ENCODE measurements around the gene TTI1. TPM values are rescaled to one million over a fixed set of nuclear protein-coding genes. Genes with fewer than 3 reads are reported as not detected.

Gene TTI1
- total and polyA plus RNA-seq, 9 of the 15 experiments (the other 6 are each of a cell fraction or from before 2014, with no cell fraction given), result 9.8 to 55.1 (median 39.4) TPM

- TF ChIP-seq ETV6 (IDR thresholded peaks at IDR 0.05; ENCODE audit: borderline replicate concordance in 1 of 2, low read depth in 2 of 2, low read length in 1 of 2) (no peak), ETV6 (CRISPR knock-in tag; IDR thresholded peaks at IDR 0.05; ENCODE audit: borderline replicate concordance) (no peak), THRAP3 (IDR thresholded peaks at IDR 0.05; ENCODE audit: borderline replicate concordance) (no peak), BRD9 (IDR thresholded peaks at IDR 0.05; ENCODE audit: low read depth, partially characterized antibody) (no peak), DMBX1 (CRISPR knock-in tag; IDR thresholded peaks at IDR 0.05; ENCODE audit: borderline replicate concordance) (no peak), SIRT6 (IDR thresholded peaks at IDR 0.05; ENCODE audit: low read depth, low read length) (no peak), ZNF431 (CRISPR knock-in tag; IDR thresholded peaks at IDR 0.05) (no peak), BCOR (IDR thresholded peaks at IDR 0.05) (no peak), MNT (conservative IDR thresholded peaks at IDR 0.05) (no peak)
These were observed 38.7 kb downstream of the TTI1 start (continued) for GRCh38 chr20:37994512-37994911.

GRCh38 chr20:37992802-37993409 is 40.4 kb downstream of the TTI1 start:
- in situ Hi-C loops (cut with MboI) (no loop called here), intact Hi-C loops (cut with micrococcal nuclease) (loop anchor here (1.0 to 10.0 kb wide), 3 partner anchors 91 to 428 kb away; no protein-coding TSS in a partner anchor)
- no peaks in the 10 kb centered on the region for H3K27me3 ChIP-seq (ENCODE audit: control insufficient read depth in 2 of 2, insufficient read depth in 2 of 2, low read length in 2 of 2)
- H2AFZ ChIP-seq (ENCODE audit: low read depth, low read length), result no peak overlapping the region
- BruUV-seq (replicated peaks), result no TSS peak
- H3K36me3 ChIP-seq (ENCODE audit: control insufficient read depth, insufficient read depth, low read length), result peaks cover 94% of the 10 kb centered on the region
- POLR2A ChIA-PET, result interaction anchor here (0.6 to 1.0 kb wide), 2 partner anchors 8 to 412 kb away, joined by 3 to 4 read pairs; no protein-coding TSS in a partner anchor
- peak overlapping the region; percentile 20; the same call in 1 of the 3 replicates for H3K27ac ChIP-seq (ENCODE audit: extremely low read depth, low read depth, low read length)
- CTCF ChIA-PET (ENCODE audit: low intra/inter-chr PET ratio), result interaction anchor here (0.6 to 1.2 kb wide), 5 partner anchors 52 to 790 kb away, joined by 3 to 9 read pairs (median 3); no protein-coding TSS in a partner anchor
- WGBS (ENCODE audit: insufficient coverage, low coverage, missing lambda C conversion rate), result 21% methylated on average over 5 of the region's 5 CpGs
- ATAC-seq, result peak; percentile 85
- H3K9me1 ChIP-seq (ENCODE audit: control insufficient read depth, insufficient read depth, low read length), result peaks cover 9% of the 10 kb centered on the region
- H3K4me2 ChIP-seq (ENCODE audit: insufficient read depth, low read length), result no peak overlapping the region
- DNase-seq (ENCODE audit: extremely low read depth in 1 of 4, low spot score in 3 of 4), result peak; percentile 73 to 79 (median 78)
- no peak overlapping the region for H3K9ac ChIP-seq (ENCODE audit: insufficient read depth in 1 of 2, low read depth in 2 of 2, low read length in 2 of 2)
- FAIRE-seq, result peak; percentile 74
- no peaks in the 10 kb centered on the region for H3K79me2 ChIP-seq (ENCODE audit: control insufficient read depth, insufficient read depth, low read length)
- peaks cover 20% of the 10 kb centered on the region for H4K20me1 ChIP-seq (replicated peaks; ENCODE audit: control insufficient read depth, insufficient read depth, low read length)
- H3K4me1 ChIP-seq (replicated peaks in 1 of 2; ENCODE audit: control insufficient read depth in 2 of 2, insufficient read depth in 2 of 2, low read length in 2 of 2), result peaks cover 6 to 10% of the 10 kb centered on the region in 2 experiments; a peak in 3 of 5 replicates
- H3K4me3 ChIP-seq, result no peak overlapping the region
- no peaks in the 10 kb centered on the region for H3K9me3 ChIP-seq (replicated peaks; ENCODE audit: control insufficient read depth, insufficient read depth, low read depth, low read length)
- no peak for TF ChIP-seq FOXJ2 (tag; IDR thresholded peaks at IDR 0.05)
- TF ChIP-seq, protein P1, sequence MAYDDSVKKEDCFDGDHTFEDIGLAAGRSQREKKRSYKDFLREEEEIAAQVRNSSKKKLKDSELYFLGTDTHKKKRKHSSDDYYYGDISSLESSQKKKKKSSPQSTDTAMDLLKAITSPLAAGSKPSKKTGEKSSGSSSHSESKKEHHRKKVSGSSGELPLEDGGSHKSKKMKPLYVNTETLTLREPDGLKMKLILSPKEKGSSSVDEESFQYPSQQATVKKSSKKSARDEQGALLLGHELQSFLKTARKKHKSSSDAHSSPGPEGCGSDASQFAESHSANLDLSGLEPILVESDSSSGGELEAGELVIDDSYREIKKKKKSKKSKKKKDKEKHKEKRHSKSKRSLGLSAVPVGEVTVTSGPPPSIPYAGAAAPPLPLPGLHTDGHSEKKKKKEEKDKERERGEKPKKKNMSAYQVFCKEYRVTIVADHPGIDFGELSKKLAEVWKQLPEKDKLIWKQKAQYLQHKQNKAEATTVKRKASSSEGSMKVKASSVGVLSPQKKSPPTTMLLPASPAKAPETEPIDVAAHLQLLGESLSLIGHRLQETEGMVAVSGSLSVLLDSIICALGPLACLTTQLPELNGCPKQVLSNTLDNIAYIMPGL (CRISPR knock-in tag; IDR thresholded peaks at IDR 0.05), result no peak
- peak; percentile 34; the same call in 1 of the 2 replicates for TF ChIP-seq NFE2 (IDR thresholded peaks at IDR 0.05; ENCODE audit: low read depth)
- no peak for TF ChIP-seq MNT (conservative IDR thresholded peaks at IDR 0.05)
- peak; percentile 47; the same call in 1 of the 2 replicates for TF ChIP-seq EGR1 (conservative IDR thresholded peaks at IDR 0.05)
- TF ChIP-seq ZNF384 (IDR thresholded peaks at IDR 0.05; ENCODE audit: low read depth, low read length), result peak; percentile 98
- TF ChIP-seq SMC3 (conservative IDR thresholded peaks at IDR 0.05; ENCODE audit: insufficient read depth, low read depth, low read length), result 0 out of 2 replicates have a peak, but pooled peaks have one; percentile 54
- 0 out of 2 replicates have a peak, but pooled peaks have one; percentile 15 for TF ChIP-seq GATA2 (CRISPR knock-in tag; IDR thresholded peaks at IDR 0.05)
